ENCODE results near the gene ZIC1.

Gene ZIC1

GRCh38 chr3:147404800-147405230, 4.3 kb upstream of the ZIC1 start:
- peaks cover 9 to 61% (median 59%) of the 10 kb centered on the region in 3 experiments for H3K27me3 ChIP-seq (ENCODE audit: control insufficient read depth in 3 of 3, insufficient read depth in 3 of 3, low read depth in 1 of 3, low read length in 3 of 3)

GRCh38 chr3:147405231-147406027, 3.7 kb upstream of the ZIC1 start:
- no peak overlapping the region for H3K23ac ChIP-seq (ENCODE audit: low read depth, low read length, poor library complexity)
- no peaks in the 10 kb centered on the region for H3K9me3 ChIP-seq (replicated peaks in 1 of 2; ENCODE audit: control insufficient read depth in 2 of 2, insufficient read depth in 1 of 2, low read depth in 1 of 2, low read length in 2 of 2)
- H2AFZ ChIP-seq (ENCODE audit: low read length): no peak overlapping the region
- H2BK15ac ChIP-seq (ENCODE audit: low read length): no peak overlapping the region
- WGBS, 2 donors (ENCODE audit: extremely low coverage in 2 of 2, insufficient read length in 2 of 2, insufficient replicate concordance in 1 of 2): no CpG with 5 or more reads among the region's 27 CpGs
- no peak overlapping the region for H3K4ac ChIP-seq (ENCODE audit: low read length)
- H3K18ac ChIP-seq (ENCODE audit: low read length): no peak overlapping the region
- H2BK5ac ChIP-seq (ENCODE audit: low read length): no peak overlapping the region
- DNase-seq (ENCODE audit: low spot score): no peak
- no peak overlapping the region for H4K8ac ChIP-seq (ENCODE audit: low read depth, low read length)
- no peak overlapping the region for H2BK120ac ChIP-seq (ENCODE audit: low read depth, low read length)
- peaks cover 14 to 65% (median 61%) of the 10 kb centered on the region in 3 experiments for H3K27me3 ChIP-seq (ENCODE audit: control insufficient read depth in 3 of 3, insufficient read depth in 3 of 3, low read depth in 1 of 3, low read length in 3 of 3)
- H3K4me2 ChIP-seq (ENCODE audit: insufficient read depth, low read length, poor library complexity, severe bottlenecking): no peak overlapping the region
- H3K14ac ChIP-seq (ENCODE audit: low read length): no peak overlapping the region
- H3K4me3 ChIP-seq (ENCODE audit: low read length in 2 of 2): no peak overlapping the region
- H2AK5ac ChIP-seq (ENCODE audit: low read depth, low read length): peak overlapping the region; percentile 12
- H3K79me1 ChIP-seq (ENCODE audit: low read depth, low read length): peaks cover 8% of the 10 kb centered on the region
- peaks cover 8 to 19% of the 10 kb centered on the region in 2 donors for H3K4me1 ChIP-seq (ENCODE audit: control insufficient read depth in 2 of 2, insufficient read depth in 1 of 2, low read depth in 1 of 2, low read length in 2 of 2)
- no peak overlapping the region for H2BK12ac ChIP-seq (ENCODE audit: low read length)
- no peak overlapping the region for H3K27ac ChIP-seq (replicated peaks; ENCODE audit: low read length)
- H4K91ac ChIP-seq (ENCODE audit: low read depth, low read length, poor library complexity): no peak overlapping the region
- no peak overlapping the region for H3K9ac ChIP-seq (ENCODE audit: low read depth, low read length, poor library complexity)
- H3K36me3 ChIP-seq (replicated peaks in 1 of 2; ENCODE audit: control insufficient read depth in 2 of 2, insufficient read depth in 2 of 2, low read length in 2 of 2): no peaks in the 10 kb centered on the region

More at GRCh38 chr3:147404800-147405230, 4.3 kb upstream of the ZIC1 start:
- WGBS, 2 donors (ENCODE audit: extremely low coverage in 2 of 2, insufficient read length in 2 of 2, insufficient replicate concordance in 1 of 2): no CpG with 5 or more reads among the region's 16 CpGs
- Histone ChIP-seq H3K4ac (ENCODE audit: low read length) (no peak overlapping the region), H3K27ac (replicated peaks; ENCODE audit: low read length) (no peak overlapping the region), H3K9ac (ENCODE audit: low read depth, low read length, poor library complexity) (no peak overlapping the region), H3K9me3 (replicated peaks in 1 of 2; ENCODE audit: control insufficient read depth in 2 of 2, insufficient read depth in 1 of 2, low read depth in 1 of 2, low read length in 2 of 2) (no peaks in the 10 kb centered on the region), H3K36me3 (replicated peaks in 1 of 2; ENCODE audit: control insufficient read depth in 2 of 2, insufficient read depth in 2 of 2, low read length in 2 of 2) (no peaks in the 10 kb centered on the region), H2AK5ac (ENCODE audit: low read depth, low read length) (no peak overlapping the region), H2BK15ac (ENCODE audit: low read length) (no peak overlapping the region), H2BK120ac (ENCODE audit: low read depth, low read length) (no peak overlapping the region), H3K4me3 (ENCODE audit: low read length in 2 of 2) (no peak overlapping the region), H3K18ac (ENCODE audit: low read length) (no peak overlapping the region), H3K79me1 (ENCODE audit: low read depth, low read length) (peaks cover 6% of the 10 kb centered on the region), H3K4me2 (ENCODE audit: insufficient read depth, low read length, poor library complexity, severe bottlenecking) (no peak overlapping the region), H2BK5ac (ENCODE audit: low read length) (no peak overlapping the region), H4K8ac (ENCODE audit: low read depth, low read length) (no peak overlapping the region), H4K91ac (ENCODE audit: low read depth, low read length, poor library complexity) (no peak overlapping the region), H2AFZ (ENCODE audit: low read length) (no peak overlapping the region), H3K4me1 (ENCODE audit: control insufficient read depth in 2 of 2, insufficient read depth in 1 of 2, low read depth in 1 of 2, low read length in 2 of 2) (peaks cover 8 to 16% of the 10 kb centered on the region in 2 donors), H3K23ac (ENCODE audit: low read depth, low read length, poor library complexity) (no peak overlapping the region), H2BK12ac (ENCODE audit: low read length) (no peak overlapping the region), H3K14ac (ENCODE audit: low read length) (no peak overlapping the region)
- DNase-seq (ENCODE audit: low spot score): no peak

- Histone ChIP-seq H2AFZ (ENCODE audit: low read length) (peak within 1 kb of the TSS; percentile 75), H3K4ac (ENCODE audit: low read length) (no peak within 1 kb of the TSS), H2AK5ac (ENCODE audit: low read depth, low read length) (peak within 1 kb of the TSS; percentile 12), H3K9me3 (replicated peaks in 1 of 2; ENCODE audit: control insufficient read depth in 2 of 2, insufficient read depth in 1 of 2, low read depth in 1 of 2, low read length in 2 of 2) (no peaks in the 10 kb centered on the region), H3K79me1 (ENCODE audit: low read depth, low read length) (peaks cover 13% of the 10 kb centered on the region), H3K36me3 (replicated peaks in 1 of 2; ENCODE audit: control insufficient read depth in 2 of 2, insufficient read depth in 2 of 2, low read length in 2 of 2) (no peaks in the 10 kb centered on the region), H3K23ac (ENCODE audit: low read depth, low read length, poor library complexity) (no peak within 1 kb of the TSS), H2BK15ac (ENCODE audit: low read length) (no peak within 1 kb of the TSS), H3K18ac (ENCODE audit: low read length) (peak within 1 kb of the TSS; percentile 78), H3K4me3 (ENCODE audit: low read length in 2 of 2) (peak within 1 kb of the TSS in 1 of 2 donors; percentile 76), H3K9ac (ENCODE audit: low read depth, low read length, poor library complexity) (no peak within 1 kb of the TSS), H2BK120ac (ENCODE audit: low read depth, low read length) (no peak within 1 kb of the TSS), H4K91ac (ENCODE audit: low read depth, low read length, poor library complexity) (no peak within 1 kb of the TSS), H2BK5ac (ENCODE audit: low read length) (no peak within 1 kb of the TSS), H3K14ac (ENCODE audit: low read length) (no peak within 1 kb of the TSS), H3K27me3 (ENCODE audit: control insufficient read depth in 3 of 3, insufficient read depth in 3 of 3, low read depth in 1 of 3, low read length in 3 of 3) (peaks cover 22 to 74% (median 61%) of the 10 kb centered on the region in 3 experiments), H4K8ac (ENCODE audit: low read depth, low read length) (no peak within 1 kb of the TSS), H3K4me2 (ENCODE audit: insufficient read depth, low read length, poor library complexity, severe bottlenecking) (peak within 1 kb of the TSS; percentile 32), H3K27ac (replicated peaks; ENCODE audit: low read length) (no peak within 1 kb of the TSS), H3K4me1 (ENCODE audit: control insufficient read depth in 2 of 2, insufficient read depth in 1 of 2, low read depth in 1 of 2, low read length in 2 of 2) (peaks cover 8 to 24% of the 10 kb centered on the region in 2 donors), H2BK12ac (ENCODE audit: low read length) (no peak within 1 kb of the TSS)
- WGBS, 2 donors (ENCODE audit: extremely low coverage in 2 of 2, insufficient read length in 2 of 2, insufficient replicate concordance in 1 of 2): no CpG with 5 or more reads among the region's 25 CpGs
- DNase-seq (ENCODE audit: low spot score): no peak
These were observed 2.9 kb upstream of the ZIC1 start, which contains the start of gene ZIC4 for GRCh38 chr3:147406028-147406931. ZIC4 (minus strand) TSS chr3:147406543; CDS start chr3:147402797, 3,746 bp downstream.
